ENCODE measurements around the gene PCDHB15.

The PCDHB15 gene

DNA sequence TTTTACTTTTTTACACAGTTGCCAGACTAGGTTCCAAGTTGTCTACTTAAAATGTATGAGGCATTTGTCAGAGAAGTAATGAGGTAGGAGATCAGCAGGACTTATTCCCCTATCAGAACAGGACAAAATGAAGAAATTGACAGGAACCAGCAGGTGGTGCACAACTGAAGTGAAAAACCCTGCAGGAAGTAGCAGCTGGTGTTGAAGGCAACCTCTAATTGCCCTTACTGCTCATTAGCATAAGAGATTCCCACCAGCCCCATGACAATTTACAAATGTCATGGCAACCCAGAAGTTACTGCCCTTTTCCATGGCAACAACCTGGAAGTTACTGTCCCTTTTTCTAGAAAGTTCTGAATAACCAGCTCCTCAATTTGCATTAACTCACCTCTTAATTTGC lies 5.4 kb downstream of the PCDHB15 start:
- DNase-seq = no peak

DNA sequence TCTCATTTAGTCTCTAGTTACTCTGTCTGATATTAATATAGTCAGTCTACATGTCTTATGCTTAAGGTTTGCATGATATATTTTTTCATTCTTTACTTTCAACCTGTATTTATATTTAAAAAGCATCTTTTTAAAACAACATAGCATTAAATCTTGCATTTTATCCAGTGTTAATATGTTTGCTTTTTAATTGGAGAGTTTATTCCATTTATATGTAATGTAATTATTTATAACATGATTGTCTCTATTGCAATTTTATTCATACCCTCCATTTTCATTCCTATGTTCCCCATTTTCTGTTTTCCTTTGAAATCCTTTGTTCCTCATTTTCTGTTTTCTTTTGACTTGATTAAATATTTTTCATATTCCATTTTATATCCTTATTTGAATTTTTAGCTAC lies 13.3 kb downstream of the PCDHB15 start:
- no peak for DNase-seq

DNA sequence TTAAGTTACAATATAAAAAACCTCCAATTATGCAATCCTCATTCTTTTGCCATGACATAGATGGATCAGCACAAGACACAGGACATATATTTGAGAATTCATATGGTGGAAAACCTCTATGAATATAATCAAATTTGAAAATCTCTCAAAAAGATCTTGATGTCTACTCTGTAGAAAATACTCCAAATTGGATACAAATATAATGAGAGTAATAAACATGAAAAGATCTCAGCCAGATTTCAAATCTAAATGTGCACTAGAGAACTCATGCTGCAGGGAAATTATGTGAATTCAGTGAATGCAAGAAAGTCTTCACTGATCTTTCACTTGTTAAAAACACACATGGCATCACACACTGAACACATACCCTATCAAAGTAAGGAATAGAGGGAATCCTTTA lies 13.8 kb downstream of the PCDHB15 start:
- no peak for DNase-seq

DNA sequence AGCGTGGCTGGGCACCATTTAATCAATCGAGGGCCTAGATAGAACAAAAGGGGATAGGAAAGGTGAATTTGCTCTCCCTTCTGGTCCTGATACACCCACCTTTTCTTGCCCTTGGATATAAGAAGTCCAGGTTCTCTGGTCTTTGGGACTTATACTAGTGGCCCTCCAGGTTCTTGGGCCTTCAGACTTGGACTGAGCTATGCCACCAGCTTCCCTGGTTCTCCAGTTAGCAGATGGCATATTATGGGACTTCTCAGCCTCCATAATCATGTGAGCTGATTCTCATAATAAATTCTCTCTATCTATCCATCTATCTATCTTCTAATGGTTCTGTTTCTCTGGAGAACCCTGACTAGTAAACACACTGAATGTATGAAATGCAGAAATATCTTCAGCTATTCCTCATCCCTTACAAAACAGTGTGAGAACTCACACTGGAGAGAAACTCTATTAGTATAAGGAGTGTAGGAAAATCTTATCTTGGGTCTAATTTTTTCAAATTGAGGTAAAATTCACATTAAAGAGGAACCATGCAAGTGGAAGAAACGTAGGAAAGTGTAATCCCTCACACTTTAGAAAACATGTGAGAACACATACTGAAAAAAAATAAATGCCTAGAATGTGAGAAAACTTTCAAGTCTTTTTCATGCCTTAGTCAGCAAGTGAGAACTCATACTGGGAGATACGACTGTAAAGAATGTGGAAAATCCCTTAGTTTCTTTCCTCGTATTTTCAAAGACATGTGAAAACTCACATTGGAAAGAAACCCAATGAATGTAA lies 15.5 kb downstream of the PCDHB15 start:
- no peak for DNase-seq

DNA sequence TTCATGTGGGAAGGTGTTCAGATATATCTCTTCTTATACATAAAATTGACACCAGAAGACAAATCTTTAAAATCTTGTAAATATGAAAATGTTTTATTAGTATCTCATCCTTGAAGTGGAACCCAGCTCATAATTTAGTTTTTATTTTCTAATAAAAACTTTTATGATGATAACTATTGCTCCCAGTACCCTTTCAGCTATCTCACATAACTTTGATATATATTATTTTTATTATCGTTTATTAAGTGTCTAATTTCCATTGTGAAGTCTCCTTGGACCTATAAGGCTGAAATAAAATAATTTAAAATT lies 16.0 kb downstream of the PCDHB15 start:
- DNase-seq = no peak

DNA sequence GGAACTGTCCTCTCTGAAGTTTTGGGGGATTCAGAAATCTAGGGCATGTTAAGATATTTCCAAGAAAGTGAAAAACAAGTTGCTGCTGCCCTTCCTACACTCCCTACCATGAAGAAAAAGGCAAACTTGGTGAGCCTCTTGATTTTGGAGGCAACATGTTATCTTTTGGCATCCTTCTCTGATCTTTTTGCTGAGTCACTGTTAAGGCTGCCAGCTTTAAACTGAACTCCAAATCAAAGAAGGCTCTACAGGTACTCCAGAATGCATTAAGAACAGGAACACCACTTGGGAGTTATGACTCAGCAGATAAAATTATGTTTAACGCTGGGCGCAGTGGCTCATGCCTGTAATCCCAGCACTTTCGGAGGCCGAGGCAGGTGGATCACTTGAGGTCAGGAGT lies 24.0 kb downstream of the PCDHB15 start:
- no peak for DNase-seq

DNA sequence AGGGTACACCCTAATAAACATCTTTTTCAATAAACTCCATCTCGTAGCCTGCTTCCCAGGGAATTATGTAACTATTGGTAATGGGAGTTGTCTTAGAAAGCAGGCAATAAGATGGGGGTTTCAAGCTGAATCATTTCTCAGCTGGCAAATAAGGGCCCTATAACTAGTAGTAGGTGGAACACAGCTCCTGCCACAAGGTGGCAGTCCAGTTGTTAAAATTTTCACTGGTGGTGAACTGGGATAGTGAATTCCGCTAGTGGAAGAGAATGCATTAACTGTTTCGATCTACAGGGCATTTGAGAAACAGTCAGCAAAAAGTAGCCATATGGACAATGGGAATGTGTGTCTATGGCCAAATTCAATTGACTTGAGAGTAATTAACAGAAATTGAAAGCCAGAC lies 27.7 kb downstream of the PCDHB15 start:
- DNase-seq = no peak

DNA sequence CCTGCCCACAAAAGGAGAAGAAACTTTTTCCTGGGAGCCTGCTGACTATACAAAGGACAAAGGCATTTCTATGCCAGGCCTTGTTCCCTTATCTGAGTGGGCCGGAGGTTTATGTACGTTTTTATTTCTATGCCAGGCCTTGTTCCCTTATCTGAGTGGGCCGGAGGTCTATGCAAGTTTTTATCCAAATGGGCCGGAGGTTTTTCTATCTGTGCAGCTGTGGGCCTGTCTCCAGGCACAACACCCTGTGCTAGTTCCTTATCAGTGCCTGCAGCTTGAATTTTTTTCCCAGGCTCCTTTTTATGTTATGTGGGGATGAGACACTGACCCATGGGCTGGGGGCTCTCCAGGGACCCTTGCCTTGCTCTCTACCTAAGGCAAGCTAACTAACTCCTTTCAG lies 53.2 kb downstream of the PCDHB15 start:
- DNase-seq = no peak
